Lower leg skin (tissue), 4 donors: ENCODE results near the gene LRRC9. TPM values are rescaled to one million over a fixed set of nuclear protein-coding genes. Genes with fewer than 3 reads are reported as not detected.
"Not testable (repeated sequence)": the region's sequence is repeated elsewhere in the genome, so short reads cannot be mapped to it uniquely, and the experiment has no call there.

Experiments used
- DNase-seq, 2 donors: peaks; one replicate each; pipeline ENCODE4 v3.0.0-alpha.2; 2019; ENCODE audit warnings: low spot score in 2 of 2
- H3K4me3 ChIP-seq: fragments of 200-600 bp; sonication (generic); 2 replicates; pipeline ENCODE4 v1.5.1; 2017; ENCODE audit warnings: mild to moderate bottlenecking, low read depth; ENCODE audit not compliant: poor library complexity, severe bottlenecking
- POLR2A ChIP-seq, 2 donors: fragments of 450-650 bp; IDR thresholded peaks; one replicate each; pipeline ENCODE4 v1.6.1; 2016 to 2017; ENCODE audit warnings: antibody characterized with exemption in 2 of 2, mild to moderate bottlenecking in 1 of 2, moderate library complexity in 1 of 2
- WGBS, 2 donors: methylation state at CpG; one replicate each; pipeline ENCODE4 v1.1.5; 2018; 5-methylcytosine and 5-hydroxymethylcytosine counted together
- intact Hi-C: fragments of 100-400 bp; cut with DNase I; formaldehyde crosslinking; loops from one replicate; pipeline ENCODE4 v1.15.0; 2023; ENCODE audit warnings: low total_unique reads
- total RNA-seq, 4 donors: library from RNA; depleted of rRNA; stranded (reverse); fragments of >200 nt; gene quantifications; one replicate each; pipeline ENCODE4 v1.1.0, GENCODE V29; 2016
- TF ChIP-seq, protein P1 (sequence below), 3 donors: fragments of 450-650 bp; IDR thresholded peaks; one replicate each; pipeline ENCODE4 v1.5.1; 2016; ENCODE audit warnings: antibody characterized with exemption in 3 of 3, mild to moderate bottlenecking in 3 of 3, moderate library complexity in 2 of 3

LRRC9 gene
- total RNA-seq, 4 donors from 2014 or later, result not detected

DNA sequence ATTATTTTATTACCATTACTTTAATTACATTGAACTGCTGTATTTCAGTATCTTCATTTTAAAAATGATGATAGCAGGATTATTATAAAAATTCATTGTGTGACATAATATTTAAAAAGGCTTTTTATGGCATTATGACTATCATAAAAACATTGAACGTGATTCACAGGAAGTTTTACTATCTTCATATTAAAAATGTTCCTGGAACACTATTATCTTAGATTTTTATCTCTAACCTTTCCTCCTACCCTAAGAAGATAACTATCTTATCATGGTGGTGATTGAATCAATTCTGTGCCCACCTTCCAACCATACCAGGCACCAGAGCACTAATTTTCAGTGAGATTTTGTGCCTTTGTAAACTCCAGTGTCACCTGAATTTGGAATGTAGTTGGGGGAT is 16.2 kb downstream of the LRRC9 start:
- 47 to 51% methylated on average over 1 of the region's 1 CpG for WGBS, 2 donors
- H3K4me3 ChIP-seq, result no peak overlapping the region
- no peak for TF ChIP-seq POLR2A (IDR thresholded peaks at IDR 0.05)
- TF ChIP-seq, protein P1, sequence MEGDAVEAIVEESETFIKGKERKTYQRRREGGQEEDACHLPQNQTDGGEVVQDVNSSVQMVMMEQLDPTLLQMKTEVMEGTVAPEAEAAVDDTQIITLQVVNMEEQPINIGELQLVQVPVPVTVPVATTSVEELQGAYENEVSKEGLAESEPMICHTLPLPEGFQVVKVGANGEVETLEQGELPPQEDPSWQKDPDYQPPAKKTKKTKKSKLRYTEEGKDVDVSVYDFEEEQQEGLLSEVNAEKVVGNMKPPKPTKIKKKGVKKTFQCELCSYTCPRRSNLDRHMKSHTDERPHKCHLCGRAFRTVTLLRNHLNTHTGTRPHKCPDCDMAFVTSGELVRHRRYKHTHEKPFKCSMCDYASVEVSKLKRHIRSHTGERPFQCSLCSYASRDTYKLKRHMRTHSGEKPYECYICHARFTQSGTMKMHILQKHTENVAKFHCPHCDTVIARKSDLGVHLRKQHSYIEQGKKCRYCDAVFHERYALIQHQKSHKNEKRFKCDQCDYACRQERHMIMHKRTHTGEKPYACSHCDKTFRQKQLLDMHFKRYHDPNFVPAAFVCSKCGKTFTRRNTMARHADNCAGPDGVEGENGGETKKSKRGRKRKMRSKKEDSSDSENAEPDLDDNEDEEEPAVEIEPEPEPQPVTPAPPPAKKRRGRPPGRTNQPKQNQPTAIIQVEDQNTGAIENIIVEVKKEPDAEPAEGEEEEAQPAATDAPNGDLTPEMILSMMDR (IDR thresholded peaks at IDR 0.05), result no peak
- DNase-seq, result no peak
- intact Hi-C loops, result no loop called here

DNA sequence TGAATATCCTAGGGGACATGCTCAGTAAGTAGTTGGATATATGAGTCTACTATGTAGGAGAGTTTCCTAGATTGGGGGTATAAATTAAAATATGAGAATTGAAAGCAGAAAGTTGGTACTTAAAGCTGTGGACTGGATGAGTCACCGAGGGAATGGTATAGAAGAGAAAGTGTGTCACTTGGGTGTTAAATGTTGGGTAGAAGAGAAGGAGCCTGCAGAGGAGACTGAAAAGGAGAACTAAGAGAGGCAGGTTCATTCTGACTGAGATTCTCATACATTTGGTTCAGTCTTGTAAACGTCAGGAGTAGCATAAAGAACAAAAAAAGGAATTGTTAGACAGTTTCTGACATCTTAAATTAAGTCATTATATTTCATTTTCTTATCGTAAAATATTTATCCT is 19.9 kb downstream of the LRRC9 start:
- no peak overlapping the region for H3K4me3 ChIP-seq
- no peak for DNase-seq
- WGBS, 2 donors, result 67 to 71% methylated on average over 3 of the region's 3 CpGs
- TF ChIP-seq, protein P1 (IDR thresholded peaks at IDR 0.05), result no peak
- no peak for TF ChIP-seq POLR2A (IDR thresholded peaks at IDR 0.05)
- intact Hi-C loops, result no loop called here

DNA sequence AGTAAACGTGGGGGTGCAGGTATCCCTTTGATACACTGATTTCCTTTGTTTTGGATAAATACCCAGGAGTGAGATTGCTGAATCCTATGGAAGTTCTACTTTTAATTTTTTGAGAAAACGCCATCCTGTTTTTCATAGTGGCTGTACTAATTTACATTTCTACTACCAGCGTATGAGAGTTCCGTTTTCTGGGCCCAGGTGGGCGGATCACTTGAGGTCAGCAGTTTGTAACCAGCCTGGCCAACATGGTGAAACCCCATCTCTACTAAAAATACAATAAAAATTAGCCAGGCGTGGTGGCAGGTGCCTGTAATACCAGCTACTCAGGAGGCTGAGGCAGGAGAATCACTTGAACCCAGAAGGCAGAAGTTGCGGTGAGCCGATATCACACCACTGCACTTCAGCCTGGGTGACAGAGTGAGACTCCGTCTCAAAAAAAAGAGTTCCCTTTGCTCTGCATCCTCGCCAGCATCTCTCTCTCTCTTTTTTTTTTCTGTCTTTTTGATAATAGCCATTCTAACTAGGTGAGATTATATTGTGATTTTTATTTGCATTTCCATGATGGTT is 22.4 kb downstream of the LRRC9 start:
- H3K4me3 ChIP-seq, intact Hi-C loops, DNase-seq: not testable (repeated sequence)
- 85% methylated on average over 10 of the region's 10 CpGs for WGBS, 2 donors

DNA sequence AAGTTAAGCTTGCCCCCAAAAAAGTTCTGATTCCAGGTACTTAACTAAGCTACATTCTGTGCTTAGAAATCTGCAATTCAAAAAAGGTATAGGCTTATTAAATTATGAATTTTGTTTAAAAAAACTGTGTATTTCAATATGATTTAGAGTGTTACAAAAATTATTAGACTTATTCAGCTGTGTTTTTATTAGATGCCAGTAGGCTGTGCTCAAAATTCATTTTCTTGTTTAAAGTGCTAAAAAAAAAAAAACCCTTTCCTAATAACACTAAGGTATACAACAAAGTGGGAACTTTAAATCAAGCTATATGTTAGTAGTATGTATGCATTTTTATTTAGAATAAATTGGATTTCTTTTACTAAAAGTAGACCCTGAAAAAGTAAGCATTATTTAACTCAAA is 25.0 kb downstream of the LRRC9 start:
- no peak overlapping the region for H3K4me3 ChIP-seq
- TF ChIP-seq, protein P1 (IDR thresholded peaks at IDR 0.05), result no peak
- no peak for TF ChIP-seq POLR2A (IDR thresholded peaks at IDR 0.05)
- no peak for DNase-seq
- intact Hi-C loops, result no loop called here

DNA sequence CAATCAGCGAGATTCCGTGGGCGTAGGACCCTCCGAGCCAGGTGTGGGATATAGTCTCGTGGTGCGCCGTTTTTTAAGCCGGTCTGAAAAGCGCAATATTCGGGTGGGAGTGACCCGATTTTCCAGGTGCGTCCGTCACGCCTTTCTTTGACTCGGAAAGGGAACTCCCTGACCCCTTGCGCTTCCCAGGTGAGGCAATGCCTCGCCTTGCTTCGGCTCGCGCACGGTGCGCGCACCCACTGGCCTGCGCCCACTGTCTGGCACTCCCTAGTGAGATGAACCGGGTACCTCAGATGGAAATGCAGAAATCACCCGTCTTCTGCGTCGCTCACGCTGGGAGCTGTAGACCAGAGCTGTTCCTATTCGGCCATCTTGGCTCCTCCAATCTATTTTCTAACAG is 32.2 kb downstream of the LRRC9 start:
- intact Hi-C loops, H3K4me3 ChIP-seq: not testable (repeated sequence)
- 90 to 95% methylated on average over 19 to 22 of the region's 30 CpGs for WGBS, 2 donors

DNA sequence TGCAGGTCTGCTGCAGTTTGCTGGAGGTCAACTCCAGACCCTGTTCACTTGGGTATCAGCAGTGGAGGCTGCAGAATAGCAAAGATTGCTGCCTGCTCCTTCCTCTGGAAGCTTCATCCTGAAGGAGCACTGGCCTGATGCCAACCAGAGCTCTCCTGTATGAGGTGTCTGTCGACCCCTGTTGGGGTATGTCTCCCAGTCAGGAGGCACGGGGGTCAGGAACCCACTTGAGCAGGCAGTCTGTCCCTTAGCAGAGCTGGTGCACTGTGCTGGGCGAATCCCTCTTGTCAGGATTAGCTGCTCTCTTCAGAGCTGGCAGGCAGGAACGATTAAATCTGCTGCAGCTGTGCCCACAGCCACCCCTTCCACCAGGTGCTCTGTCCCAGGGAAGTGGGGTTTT is 37.9 kb downstream of the LRRC9 start:
- intact Hi-C loops, H3K4me3 ChIP-seq, DNase-seq: not testable (repeated sequence)
- 83 to 86% methylated on average over 4 of the region's 4 CpGs for WGBS, 2 donors

More for the DNA sequence above, 32.2 kb downstream of the LRRC9 start:
- not testable (repeated sequence) for DNase-seq

DNA sequence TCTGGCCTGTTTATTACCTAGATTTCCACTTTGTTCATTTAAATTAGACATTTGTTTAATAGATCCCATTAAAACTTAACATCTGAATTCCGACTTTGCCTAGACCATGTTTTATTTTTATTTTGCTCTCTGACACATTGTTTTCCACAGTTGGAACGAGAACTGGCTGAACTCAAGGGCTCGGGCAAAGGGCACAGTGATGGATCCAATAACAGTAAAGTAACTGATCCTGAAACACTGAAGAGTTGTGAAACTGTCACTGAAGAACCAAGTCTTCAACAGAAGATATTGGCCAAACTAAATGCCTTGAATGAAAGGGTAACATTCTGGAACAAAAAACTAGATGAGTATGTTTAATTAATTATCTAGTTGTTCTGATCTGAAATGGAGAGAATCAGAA is 39.7 kb downstream of the LRRC9 start:
- WGBS, 2 donors, result 65 to 72% methylated on average over 3 of the region's 3 CpGs
- intact Hi-C loops, result loop anchor here (10.0 kb wide), 1 partner anchor 225 kb away; no protein-coding TSS in a partner anchor

More for the DNA sequence above, 39.7 kb downstream of the LRRC9 start:
- no peak overlapping the region for H3K4me3 ChIP-seq
- TF ChIP-seq, protein P1 (IDR thresholded peaks at IDR 0.05), result no peak
- TF ChIP-seq POLR2A (IDR thresholded peaks at IDR 0.05), result no peak
- no peak for DNase-seq
